Endometrial microvascular endothelial cells (primary cell): ENCODE results near the gene ATP2B2. TPM values are rescaled to one million over a fixed set of nuclear protein-coding genes. Genes with fewer than 3 reads are reported as not detected.

ENCODE experiments used
- in situ Hi-C: cut with HindIII; loops from 2 replicates; pipeline ENCODE4 v1.10.0; 2017; ENCODE audit warnings: low sequenced_read_pairs, low pct_unique_long_range_greater_than_20kb; ENCODE audit errors: inconsistent ontology term
- total RNA-seq: library from RNA; depleted of rRNA; stranded (reverse); fragments of >200 nt; gene quantifications from one replicate; pipeline ENCODE4 v1.2.3, GENCODE V29; 2015; ENCODE audit errors: inconsistent ontology term

Gene ATP2B2
- total RNA-seq, 1 donor from 2014 or later = not detected

DNA sequence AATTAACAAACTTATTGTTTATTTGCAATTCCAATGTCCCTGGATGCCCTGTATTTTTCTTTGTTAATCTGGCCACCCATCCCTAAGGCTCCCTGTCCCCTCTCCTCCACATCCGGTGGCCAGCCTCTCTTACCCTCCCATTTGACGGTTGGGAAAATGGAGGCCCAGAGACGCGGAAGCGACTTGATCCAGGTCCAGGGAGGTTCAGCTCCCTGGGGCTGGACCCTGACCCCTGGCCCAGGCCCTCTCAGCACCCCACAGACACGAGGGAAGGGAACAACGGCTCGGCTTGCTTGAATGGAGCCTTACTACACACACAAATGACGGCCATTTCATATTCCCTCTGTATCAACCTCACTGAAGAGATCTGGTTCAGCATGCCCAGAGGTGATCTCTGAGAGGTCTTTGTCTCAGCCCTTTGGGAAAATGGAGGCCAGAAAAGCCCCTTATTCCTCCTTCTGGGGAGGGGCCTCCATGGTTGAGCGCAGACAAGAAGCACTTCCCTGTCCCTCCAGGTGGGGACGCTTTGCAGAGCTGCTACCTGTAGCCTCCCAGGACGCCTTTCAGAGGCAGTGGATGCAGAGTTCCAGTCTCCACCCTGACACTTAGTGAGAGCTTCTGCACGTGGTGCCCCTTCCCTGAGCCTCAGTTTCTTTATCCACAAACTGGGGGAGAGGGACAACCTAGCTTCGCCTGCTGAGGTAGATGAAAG is 82.1 kb downstream of the ATP2B2 start:
- in situ Hi-C loops = no loop called here

- in situ Hi-C loops = no loop called here
Measured at GRCh38 chr3:10421996-10422395, 83.4 kb downstream of the ATP2B2 start.

DNA sequence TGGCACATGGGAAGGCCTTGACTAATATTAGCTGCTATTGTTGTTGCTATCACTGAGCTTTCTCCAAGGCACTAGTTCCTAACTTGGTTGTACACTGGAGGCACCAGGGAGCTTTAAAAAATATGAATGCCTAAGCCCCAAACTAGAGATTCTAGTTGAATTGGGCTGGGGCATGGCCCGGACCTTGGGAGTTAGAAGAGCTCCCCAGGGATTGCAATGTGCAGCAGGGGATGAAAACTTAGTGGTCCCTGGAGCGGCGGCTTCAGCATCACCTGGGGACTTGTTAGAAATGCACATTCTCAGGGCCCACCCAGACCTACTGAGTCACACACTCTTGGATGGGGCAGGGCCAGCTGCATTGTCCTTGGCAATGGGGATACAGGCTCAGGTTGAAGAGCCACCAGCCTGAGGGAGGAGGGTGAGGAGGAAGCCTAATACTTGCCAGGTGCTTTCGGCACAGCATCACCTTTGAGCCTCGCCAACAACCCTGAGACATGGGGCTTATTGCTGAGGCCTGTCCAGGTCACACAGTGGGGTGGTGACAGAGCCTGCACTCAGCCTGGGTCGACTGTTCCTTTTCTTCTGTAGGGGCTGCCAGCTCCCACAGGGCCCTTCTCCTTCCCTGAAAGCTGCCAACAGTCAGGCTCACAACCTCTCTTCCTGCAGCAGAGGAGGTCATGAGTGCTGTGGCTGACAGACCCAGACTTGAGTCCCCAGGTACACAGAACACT is 84.5 kb downstream of the ATP2B2 start:
- in situ Hi-C loops = no loop called here

- in situ Hi-C loops = no loop called here
Measured at GRCh38 chr3:10419637-10420232, 85.7 kb downstream of the ATP2B2 start.

GRCh38 chr3:10417847-10418246 is 87.5 kb downstream of the ATP2B2 start:
- in situ Hi-C loops = no loop called here

GRCh38 chr3:10416730-10417300 is 88.6 kb downstream of the ATP2B2 start:
- in situ Hi-C loops = no loop called here

DNA sequence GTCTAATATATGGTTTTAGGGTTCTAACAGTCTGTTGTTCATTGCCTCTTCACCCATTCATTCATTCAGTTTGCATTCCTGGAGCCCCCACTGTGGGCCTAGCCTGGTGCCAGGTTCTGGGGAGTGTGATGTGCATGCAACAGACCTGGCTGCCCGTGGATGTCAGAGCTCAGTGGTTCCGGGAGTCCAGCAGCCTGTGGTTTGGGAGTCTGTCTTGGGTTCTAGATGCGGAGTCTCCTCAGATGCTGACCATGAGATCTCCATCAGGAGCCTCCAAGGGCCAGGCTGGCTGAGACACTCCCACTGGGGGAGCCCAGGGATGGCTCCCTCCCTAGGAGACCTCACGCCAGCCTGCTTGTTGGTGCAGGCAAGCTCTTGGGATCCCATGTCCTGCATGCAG is 92.3 kb downstream of the ATP2B2 start:
- in situ Hi-C loops = no loop called here

DNA sequence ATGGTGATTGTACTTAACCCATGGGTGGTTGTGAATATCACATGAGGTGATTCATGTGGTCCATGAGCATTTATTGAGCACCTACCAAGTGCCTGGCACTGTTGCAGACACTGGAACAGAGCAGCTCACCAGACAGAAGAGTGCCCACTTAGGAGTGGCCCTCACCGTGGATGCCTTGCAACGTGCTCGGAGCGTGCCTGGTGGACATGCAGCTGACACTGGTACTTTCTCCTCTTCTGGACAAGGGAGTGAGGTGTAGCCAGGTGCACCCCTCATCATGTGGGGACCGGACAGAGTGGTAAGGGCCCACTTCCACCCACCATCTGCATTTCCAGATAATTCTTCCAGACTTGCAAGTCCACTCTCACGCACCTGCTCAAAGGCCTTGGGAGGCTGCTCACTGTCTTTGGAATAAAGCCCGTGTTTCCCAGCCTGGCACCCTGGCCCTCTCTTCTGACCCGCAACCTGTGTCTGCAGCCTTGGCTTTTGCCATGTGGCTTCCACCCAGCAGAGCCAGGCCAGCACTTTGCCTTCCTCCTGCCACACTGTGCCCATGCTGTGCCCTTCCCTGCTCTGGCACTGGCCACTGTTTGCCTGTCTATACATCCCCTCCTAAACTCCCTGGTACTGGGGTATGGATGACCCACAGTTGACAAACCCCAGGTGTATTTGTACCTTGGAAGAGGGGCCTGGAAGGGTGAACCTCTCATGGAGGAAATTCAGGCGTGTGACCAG is 93.6 kb downstream of the ATP2B2 start:
- in situ Hi-C loops = no loop called here

GRCh38 chr3:10410383-10411002 is 94.9 kb downstream of the ATP2B2 start:
- in situ Hi-C loops = no loop called here

DNA sequence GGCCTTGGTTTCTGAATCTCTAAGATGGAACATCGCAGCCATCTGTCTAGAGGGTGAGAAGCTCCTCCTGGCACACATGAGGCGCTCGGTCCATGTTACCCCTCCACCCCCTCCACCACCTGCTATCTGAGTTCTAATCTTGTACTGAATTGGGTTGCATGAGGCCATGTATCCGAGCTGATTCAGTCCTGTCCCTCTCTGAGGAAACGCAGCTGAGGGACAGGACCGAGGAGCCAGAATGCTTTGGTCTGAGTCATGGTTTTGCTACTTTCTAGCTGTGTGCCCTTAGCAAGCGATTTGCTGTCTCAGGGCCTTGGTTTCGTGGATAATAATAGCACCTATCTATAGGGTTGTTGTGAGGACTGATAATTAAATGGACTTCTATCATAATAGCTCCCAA is 96.7 kb downstream of the ATP2B2 start:
- in situ Hi-C loops = no loop called here

DNA sequence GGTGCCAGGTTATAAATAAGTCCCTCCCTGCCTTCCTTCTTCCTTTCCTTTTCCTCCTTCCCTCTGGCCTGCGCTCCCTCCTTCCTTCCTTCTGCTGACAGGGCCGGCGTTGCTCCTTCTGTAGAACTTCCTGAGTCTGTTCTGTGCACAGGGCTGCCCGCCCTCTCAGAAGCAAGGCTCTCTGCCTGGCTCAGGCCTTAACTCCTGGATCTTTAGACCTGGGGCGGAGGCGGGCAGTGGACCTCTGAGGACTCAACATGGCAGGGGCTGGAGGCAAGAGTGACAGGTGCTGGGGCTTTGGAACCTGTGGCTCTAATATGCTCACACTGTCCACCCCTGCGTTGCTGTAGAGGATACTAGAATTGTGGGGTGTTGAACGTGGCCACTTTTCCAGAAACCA is 98.0 kb downstream of the ATP2B2 start:
- in situ Hi-C loops = no loop called here

DNA sequence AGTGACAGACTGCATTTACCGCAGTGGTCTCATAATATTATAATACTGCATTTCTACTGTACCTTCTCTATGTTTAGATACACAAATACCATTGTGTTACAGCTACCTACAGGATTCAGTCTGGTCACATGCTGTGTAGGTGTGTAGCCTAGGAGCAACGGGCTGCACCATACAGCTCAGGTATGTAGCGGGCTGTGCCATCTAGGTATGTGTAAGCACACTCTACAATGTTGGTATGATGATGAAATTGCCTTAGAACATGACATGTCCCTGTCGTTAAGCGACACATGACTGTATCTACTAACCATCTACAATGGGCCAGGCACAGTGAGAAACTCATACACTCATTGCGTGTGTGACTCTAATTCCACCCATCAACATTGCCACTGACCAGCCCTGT is 99.0 kb downstream of the ATP2B2 start:
- in situ Hi-C loops = no loop called here

DNA sequence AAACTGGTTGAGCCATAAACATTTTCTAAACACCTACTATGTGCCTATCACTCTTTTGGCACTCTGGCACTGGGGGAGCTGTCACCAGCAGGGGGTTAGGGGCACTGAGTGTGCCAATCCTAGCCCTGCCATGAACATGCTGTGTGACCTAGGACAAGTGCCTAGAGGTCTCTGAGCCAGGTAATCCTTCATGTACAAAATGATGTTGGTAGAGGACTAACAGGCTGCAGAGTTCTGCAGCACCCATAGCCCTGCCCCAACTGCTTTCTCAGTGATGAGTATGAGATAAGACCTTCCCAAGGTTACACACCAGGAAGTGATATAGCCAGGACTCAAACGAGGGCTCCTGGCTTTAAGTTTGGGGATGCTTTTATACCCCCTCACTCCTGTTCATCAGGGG is 99.6 kb downstream of the ATP2B2 start:
- in situ Hi-C loops = no loop called here

DNA sequence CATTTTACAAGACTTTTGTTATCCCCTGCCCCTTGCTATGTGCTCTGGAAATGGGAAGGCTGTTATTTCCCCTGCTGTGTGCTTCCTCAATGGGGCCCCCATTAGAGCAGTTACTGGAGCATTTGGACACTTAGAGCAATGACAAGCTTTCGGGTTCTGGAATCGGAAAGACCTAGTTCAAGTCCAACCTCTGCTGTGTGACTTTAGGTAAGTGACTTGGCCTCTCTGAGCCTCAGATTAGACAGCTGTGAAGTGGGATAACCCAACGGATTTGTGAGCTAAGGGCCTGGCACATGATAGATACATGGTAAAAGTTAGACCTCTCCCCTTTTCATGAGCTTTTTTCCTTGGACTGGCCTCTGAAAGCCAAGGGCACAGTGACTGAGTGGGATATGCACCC is 100.5 kb downstream of the ATP2B2 start:
- in situ Hi-C loops = no loop called here

- in situ Hi-C loops = no loop called here
Measured at GRCh38 chr3:10404377-10404776, 101.0 kb downstream of the ATP2B2 start.

GRCh38 chr3:10401990-10402761 is 103.2 kb downstream of the ATP2B2 start:
- in situ Hi-C loops = no loop called here

DNA sequence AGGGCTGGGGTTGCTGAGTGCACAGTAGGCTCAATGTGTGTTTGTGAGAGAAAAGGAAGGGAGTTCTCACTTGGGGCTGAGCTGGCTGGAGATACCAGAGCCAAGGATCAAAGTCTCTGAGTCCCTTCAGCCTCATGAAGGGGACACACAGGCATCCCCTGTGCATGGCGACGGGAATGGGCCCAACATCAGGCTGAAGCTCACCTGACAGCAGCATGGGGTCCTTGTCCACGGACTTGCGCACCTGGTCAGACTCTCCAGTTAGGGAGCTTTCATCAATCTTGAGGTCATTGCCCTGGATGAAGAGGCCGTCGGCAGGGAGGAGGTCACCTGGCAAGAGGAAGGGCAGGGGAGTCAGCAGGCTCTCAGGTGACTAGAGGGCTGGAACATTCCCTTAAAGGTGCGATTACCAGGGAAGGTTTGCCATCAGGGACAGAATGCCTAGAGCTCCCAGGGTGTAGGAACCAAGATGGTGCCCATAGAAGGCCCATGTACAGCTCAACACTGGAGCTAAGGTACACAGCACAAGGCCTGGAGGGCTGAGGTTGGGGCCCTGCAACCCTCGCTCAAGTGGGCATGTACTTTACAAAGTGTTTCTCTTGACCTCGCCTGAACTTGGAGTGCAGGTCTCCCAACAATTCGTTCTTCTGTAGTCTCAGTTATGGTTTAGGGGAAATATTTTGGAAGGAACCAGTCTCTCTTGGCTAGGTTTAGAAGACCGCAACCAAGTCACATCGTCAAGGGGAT is 104.5 kb downstream of the ATP2B2 start:
- in situ Hi-C loops = no loop called here
